H1 (cell line): Measurements from ENCODE around the gene CDH20. TPM values are rescaled to one million over a fixed set of nuclear protein-coding genes. Genes with fewer than 3 reads are reported as not detected.

Experiments used
- CTCF ChIA-PET: fragments of 300-600 bp; sonication (Branson Sonifier 250); formaldehyde crosslinking; loops from one replicate; lab custom pipeline; 2021; ENCODE audit not compliant: partially characterized antibody; lab: Charles Lee
- POLR2A ChIA-PET: fragments of 300-600 bp; sonication (Branson Sonifier 250); formaldehyde crosslinking; loops from one replicate; lab custom pipeline; 2021; ENCODE audit warnings: inconsistent platforms; ENCODE audit not compliant: partially characterized antibody; lab: Charles Lee
- DNase-seq, 2 experiments: peaks; one replicate each; pipeline versions ENCODE4 v3.0.0 to v3.0.0-alpha.2; 2010 to 2022; ENCODE audit warnings: low spot score in 2 of 2, low read depth in 1 of 2, mixed read lengths in 1 of 2
- FAIRE-seq: peaks from 2 replicates; lab custom pipeline; 2011; peaks lifted over from hg19 to GRCh38; lab: Jason Lieb, UNC
- H2AFZ ChIP-seq: 2 replicates; pipeline ENCODE4 v1.8.1; 2012; ENCODE audit warnings: low read length, inconsistent platforms
- H2AK5ac ChIP-seq: 2 replicates; pipeline ENCODE4 v1.6.1; 2013; ENCODE audit warnings: low read depth, low read length
- H2BK120ac ChIP-seq: replicated peaks from 2 replicates; pipeline ENCODE3; 2013; ENCODE audit warnings: low read depth, low read length, inconsistent platforms
- H2BK12ac ChIP-seq: 2 replicates; pipeline ENCODE4 v1.6.1; 2013; ENCODE audit warnings: low read depth, low read length
- H2BK15ac ChIP-seq: 2 replicates; pipeline ENCODE4 v1.6.1; 2013; ENCODE audit warnings: low read length
- H2BK20ac ChIP-seq: 2 replicates; pipeline ENCODE4 v1.6.1; 2013; ENCODE audit warnings: low read length
- H2BK5ac ChIP-seq: 2 replicates; pipeline ENCODE4 v1.6.1; 2013; ENCODE audit warnings: low read depth, low read length
- H3K14ac ChIP-seq: 2 replicates; pipeline ENCODE4 v1.6.1; 2013; ENCODE audit warnings: inconsistent platforms; ENCODE audit not compliant: insufficient read length
- H3K18ac ChIP-seq: 2 replicates; pipeline ENCODE4 v1.6.1; 2013; ENCODE audit warnings: low read length; ENCODE audit errors: extremely low read depth
- H3K23ac ChIP-seq: 2 replicates; pipeline ENCODE4 v1.6.1; 2013; ENCODE audit warnings: inconsistent platforms; ENCODE audit not compliant: insufficient read length
- H3K23me2 ChIP-seq: 2 replicates; pipeline ENCODE4 v1.6.1; 2013; ENCODE audit warnings: low read depth, low read length
- H3K27ac ChIP-seq: 2 replicates; pipeline ENCODE4 v1.6.1; 2011; ENCODE audit warnings: low read depth, low read length, inconsistent platforms
- H3K27me3 ChIP-seq, 4 experiments: replicated peaks in 1 of 4; 1 replicate in 1 of 4; 2 replicates in 3 of 4; pipeline versions ENCODE4 v1.6.1 to v1.8.1; 2011 to 2013; ENCODE audit warnings: low read length in 3 of 4, mild to moderate bottlenecking in 3 of 4, inconsistent platforms in 2 of 4, mixed read lengths in 2 of 4, moderate library complexity in 1 of 4; ENCODE audit not compliant: control insufficient read depth in 3 of 4, insufficient read depth in 3 of 4; ENCODE audit errors: extremely low read depth in 1 of 4
- H3K36me3 ChIP-seq, 4 experiments: 2 replicates each; pipeline versions ENCODE4 v1.6.1 to v1.8.1; 2011 to 2013; ENCODE audit warnings: mild to moderate bottlenecking in 4 of 4, low read length in 3 of 4, moderate library complexity in 2 of 4, control low read depth in 1 of 4, inconsistent platforms in 1 of 4; ENCODE audit not compliant: insufficient read depth in 4 of 4, control insufficient read depth in 2 of 4
- H3K4ac ChIP-seq: replicated peaks from 2 replicates; pipeline ENCODE3; 2013; ENCODE audit warnings: low read length, low read depth, mixed read lengths, inconsistent platforms; ENCODE audit not compliant: insufficient read length
- H3K4me1 ChIP-seq, 4 experiments: replicated peaks in 1 of 4; 1 replicate in 1 of 4; 2 replicates in 3 of 4; pipeline versions ENCODE4 v1.6.1 to v1.8.1; 2011 to 2013; ENCODE audit warnings: low read length in 3 of 4, inconsistent platforms in 2 of 4, mixed read lengths in 1 of 4; ENCODE audit not compliant: insufficient read depth in 4 of 4, control insufficient read depth in 3 of 4
- H3K4me2 ChIP-seq, 2 experiments: 2 replicates each; pipeline versions ENCODE4 v1.6.1 to v1.8.1; 2011 to 2013; ENCODE audit warnings: low read depth in 2 of 2, low read length in 2 of 2, control low read depth in 1 of 2, inconsistent platforms in 1 of 2, mild to moderate bottlenecking in 1 of 2; ENCODE audit not compliant: insufficient read depth in 1 of 2
- H3K4me3 ChIP-seq, 4 experiments: fragments of 200-600, 300-600 bp in 1 of 4; sonication (generic), shearing (Covaris generic), sonication (Bioruptor Twin) in 1 of 4; 2 replicates each; pipeline versions ENCODE4 v1.5.1 to v1.8.1; 2011 to 2016; ENCODE audit warnings: low read length in 4 of 4, low read depth in 3 of 4, control low read depth in 2 of 4, inconsistent platforms in 2 of 4, mild to moderate bottlenecking in 2 of 4, mixed read lengths in 1 of 4, moderate library complexity in 1 of 4; ENCODE audit not compliant: insufficient read depth in 2 of 4; ENCODE audit errors: extremely low read depth in 1 of 4
- H3K56ac ChIP-seq: replicated peaks from 2 replicates; pipeline ENCODE3; 2013; ENCODE audit warnings: low read depth, mild to moderate bottlenecking, mixed read lengths, low read length, inconsistent platforms; ENCODE audit not compliant: insufficient read length
- H3K79me1 ChIP-seq: 2 replicates; pipeline ENCODE4 v1.6.1; 2013; ENCODE audit warnings: low read depth, low read length, control low read depth
- H3K79me2 ChIP-seq, 2 experiments: 2 replicates each; pipeline versions ENCODE4 v1.6.1 to v1.8.1; 2012 to 2013; ENCODE audit warnings: low read length in 2 of 2, mild to moderate bottlenecking in 2 of 2, inconsistent platforms in 1 of 2; ENCODE audit not compliant: insufficient read depth in 2 of 2, control insufficient read depth in 1 of 2
- H3K9ac ChIP-seq, 4 experiments: replicated peaks in 1 of 4; 1 replicate in 1 of 4; 2 replicates in 3 of 4; pipeline versions ENCODE4 v1.6.1 to v1.8.1; 2011 to 2013; ENCODE audit warnings: low read depth in 3 of 4, low read length in 3 of 4, control low read depth in 2 of 4, mild to moderate bottlenecking in 2 of 4, moderate library complexity in 2 of 4, inconsistent platforms in 1 of 4; ENCODE audit errors: extremely low read depth in 1 of 4
- H3K9me3 ChIP-seq, 2 experiments: 2 replicates each; pipeline versions ENCODE4 v1.6.1 to v1.8.1; 2012 to 2013; ENCODE audit warnings: mild to moderate bottlenecking in 2 of 2, moderate library complexity in 2 of 2, control low read depth in 1 of 2, inconsistent platforms in 1 of 2, low read depth in 1 of 2, low read length in 1 of 2, mixed read lengths in 1 of 2; ENCODE audit not compliant: insufficient read depth in 2 of 2
- H4K20me1 ChIP-seq, 2 experiments: replicated peaks in 1 of 2; 2 replicates each; pipeline versions ENCODE3 to v1.8.1; 2011 to 2013; ENCODE audit warnings: inconsistent platforms in 2 of 2, low read length in 2 of 2, mild to moderate bottlenecking in 1 of 2; ENCODE audit not compliant: insufficient read depth in 2 of 2, control insufficient read depth in 1 of 2
- H4K5ac ChIP-seq: 2 replicates; pipeline ENCODE4 v1.6.1; 2013; ENCODE audit warnings: low read length, low read depth, mixed read lengths, inconsistent platforms; ENCODE audit not compliant: insufficient read length
- H4K8ac ChIP-seq: 2 replicates; pipeline ENCODE4 v1.8.0; 2013; ENCODE audit warnings: mild to moderate bottlenecking, moderate library complexity, low read length, inconsistent platforms; ENCODE audit not compliant: insufficient read depth; ENCODE audit errors: extremely low read depth
- H4K91ac ChIP-seq: replicated peaks from 2 replicates; pipeline ENCODE3; 2013; ENCODE audit warnings: low read length, mixed read lengths, inconsistent platforms; ENCODE audit not compliant: insufficient read length
- TBP ChIP-seq: IDR thresholded peaks from 2 replicates; pipeline ENCODE4 v1.6.1; 2011; ENCODE audit warnings: low read depth, low read length, improper control_type of control experiment
- WGBS, 2 experiments: shearing (Covaris generic) in 1 of 2; methylation state at CpG; one replicate each; pipeline versions ENCODE4 v1.1.6 to v1.1.7; 2013 to 2015; ENCODE audit warnings: low lambda C conversion rate in 2 of 2, mixed read lengths in 2 of 2, inconsistent platforms in 1 of 2, low coverage in 1 of 2, missing lambda C conversion rate in 1 of 2; ENCODE audit not compliant: insufficient replicate concordance in 2 of 2, insufficient coverage in 1 of 2, insufficient read length in 1 of 2; ENCODE audit errors: extremely low coverage in 1 of 2, missing lambda C conversion rate in 1 of 2; 5-methylcytosine and 5-hydroxymethylcytosine counted together
- polyA plus RNA-seq, 7 experiments: library from polyadenylated mRNA; depleted of rRNA in 3 of 7; stranded (reverse) in 5 of 7; unstranded in 2 of 7; fragments of >200 nt in 5 of 7; fragments of 200-250 nt in 2 of 7; gene quantifications; 1 replicate in 5 of 7; 2 replicates in 1 of 7; 4 replicates in 1 of 7; pipeline versions ENCODE4 v1.2.1 to v1.2.3, GENCODE V29; 2011 to 2013; ENCODE audit warnings: missing spikeins in 2 of 7, mixed read lengths in 2 of 7
- total RNA-seq: library from RNA; stranded (reverse); fragmentation: NEBNext Ultra II Directional; extraction: Animal tissue kit (Norgen Biotek cat#: 25700); gene quantifications from 2 replicates; pipeline ENCODE4 v1.2.1, GENCODE V29; 2021

Gene CDH20
- total and polyA plus RNA-seq, 2 of the 8 experiments (the other 6 are each of a cell fraction or from before 2014, with no cell fraction given) = 0.07 to 0.12 TPM

DNA sequence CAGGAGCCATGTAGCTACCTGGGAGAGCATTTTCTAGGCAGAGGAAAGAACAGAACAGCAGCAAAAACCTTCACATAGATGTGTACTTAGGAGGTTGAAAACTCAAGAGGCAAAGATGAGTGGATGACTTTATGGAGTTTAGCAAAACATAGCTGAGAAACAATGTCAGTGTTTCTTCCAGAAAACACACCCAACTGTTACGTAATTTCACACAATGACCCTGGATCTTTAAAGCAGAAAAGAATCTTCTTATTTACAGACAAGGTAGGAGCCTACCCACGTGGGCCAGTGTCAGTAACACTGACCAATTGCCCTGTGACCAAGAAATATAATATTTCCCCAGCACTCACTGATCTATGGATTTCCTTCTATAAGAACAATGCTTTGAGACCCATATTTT, 254.6 kb downstream of the CDH20 start:
- FAIRE-seq (no peak), DNase-seq (no peak)
- no peak overlapping the region for H2BK12ac ChIP-seq
- POLR2A ChIA-PET = no interaction called here
- H4K5ac ChIP-seq = no peak overlapping the region
- H4K91ac ChIP-seq = no peak overlapping the region
- H3K27me3 ChIP-seq = peaks cover 0 to 4% (median under 1%) of the 10 kb centered on the region in 4 experiments; a peak in 3 of 7 replicates
- no peaks in the 10 kb centered on the region for H3K79me1 ChIP-seq
- H4K8ac ChIP-seq = no peak overlapping the region
- no peak overlapping the region for H3K4ac ChIP-seq
- no peak overlapping the region for H3K23ac ChIP-seq
- CTCF ChIA-PET = interaction anchor here (0.8 to 1.2 kb wide), 4 partner anchors 12 to 543 kb away, joined by 3 to 4 read pairs (median 4); no protein-coding TSS in a partner anchor
- H2AK5ac ChIP-seq = no peak overlapping the region
- no peaks in the 10 kb centered on the region for H3K23me2 ChIP-seq
- H3K18ac ChIP-seq = no peak overlapping the region
- no peaks in the 10 kb centered on the region for H3K36me3 ChIP-seq
- H2BK120ac ChIP-seq = no peak overlapping the region
- H3K9me3 ChIP-seq = no peaks in the 10 kb centered on the region
- no peak overlapping the region for H3K9ac ChIP-seq
- H3K4me3 ChIP-seq = no peak overlapping the region
- WGBS, 2 experiments = 62% methylated on average over 2 of the region's 2 CpGs; no CpG with 5 or more reads in 1 of the 2 experiments
- H3K4me1 ChIP-seq = no peaks in the 10 kb centered on the region
- H2BK20ac ChIP-seq = no peak overlapping the region
- H2BK15ac ChIP-seq = no peak overlapping the region
- no peak overlapping the region for H3K4me2 ChIP-seq
- peak overlapping the region; percentile 74; the same call in 1 of the 2 replicates for H2AFZ ChIP-seq
- H3K14ac ChIP-seq = no peak overlapping the region
- H3K79me2 ChIP-seq = no peaks in the 10 kb centered on the region
- H3K27ac ChIP-seq = no peak overlapping the region
- no peaks in the 10 kb centered on the region for H4K20me1 ChIP-seq
- no peak overlapping the region for H3K56ac ChIP-seq
- H2BK5ac ChIP-seq = no peak overlapping the region
- no peak for TF ChIP-seq TBP
